Gastroesophageal sphincter (tissue), 3 donors: ENCODE results near the gene HAO2.
"Not testable (repeated sequence)": the region's sequence is repeated elsewhere in the genome, so short reads cannot be mapped to it uniquely, and the experiment has no call there.

Source experiments
- CTCF ChIP-seq, 4 experiments: fragments of 200-600 bp in 2 of 4; fragments of 450-650 bp in 2 of 4; sonication (generic) in 1 of 4; IDR thresholded peaks; one replicate each; pipeline ENCODE4 v1.5.1; 2017 to 2019; ENCODE audit warnings: antibody characterized with exemption in 4 of 4, mild to moderate bottlenecking in 2 of 4, moderate library complexity in 2 of 4
- EP300 ChIP-seq: sonication (generic); formaldehyde crosslinking; IDR thresholded peaks from one replicate; pipeline ENCODE4 v1.6.1; 2017; ENCODE audit warnings: antibody characterized with exemption, mild to moderate bottlenecking
- POLR2A ChIP-seq, 2 donors: fragments of 450-650 bp; IDR thresholded peaks; one replicate each; pipeline ENCODE4 v1.6.1; 2017; ENCODE audit warnings: antibody characterized with exemption in 2 of 2, mild to moderate bottlenecking in 2 of 2, moderate library complexity in 1 of 2

DNA sequence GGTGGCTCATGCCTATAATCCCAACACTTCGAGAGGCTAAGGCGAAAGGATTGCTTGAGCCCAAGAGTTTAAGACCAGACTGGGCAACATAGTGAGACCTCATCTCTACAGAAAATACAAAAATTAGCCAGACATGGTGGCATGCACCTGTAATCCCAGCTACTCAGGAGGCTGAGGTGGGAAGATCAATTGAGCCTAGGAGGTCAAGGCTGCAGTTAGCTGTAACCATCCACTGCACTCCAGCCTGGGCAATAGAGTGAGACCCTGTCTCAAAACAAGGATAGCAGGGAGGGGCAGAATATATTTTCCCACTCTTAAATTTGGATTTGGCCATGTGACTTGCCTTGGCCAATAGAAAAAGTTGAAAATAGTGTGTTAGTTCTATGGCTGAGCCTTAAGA is 17.7 kb upstream of the HAO2 start:
- not testable (repeated sequence) for TF ChIP-seq CTCF (IDR thresholded peaks at IDR 0.05); POLR2A (IDR thresholded peaks at IDR 0.05); EP300
